NCI-H2081 (cell line): ENCODE measurements around the gene UQCRQ.
A peak's percentile ranks its signal among the peaks of the same experiment; 100 is the strongest.

ENCODE experiments used
- DNase-seq, 2 experiments: peaks; one replicate each; lab custom pipeline; 2025; lab: John Stamatoyannopoulos, UW

Gene UQCRQ

GRCh38 chr5:132870801-132871200 is 4.4 kb downstream of the UQCRQ start:
- no peak for DNase-seq

GRCh38 chr5:132871459-132872284 is 5.2 kb downstream of the UQCRQ start:
- DNase-seq = no peak

GRCh38 chr5:132872788-132873118 is 6.3 kb downstream of the UQCRQ start:
- no peak for DNase-seq

- no peak for DNase-seq
These were observed 6.9 kb downstream of the UQCRQ start, which contains the start of gene LEAP2 for GRCh38 chr5:132873119-132873929. Gene LEAP2, plus strand, starts transcription at chr5:132873668. Its CDS starts 27 bp downstream, at chr5:132873695.

- DNase-seq = no peak
These were observed 7.5 kb downstream of the UQCRQ start for GRCh38 chr5:132873930-132874271.

- DNase-seq = no peak
These were observed 9.7 kb downstream of the UQCRQ start for GRCh38 chr5:132876020-132876759.

GRCh38 chr5:132877466-132877865 is 11.0 kb downstream of the UQCRQ start:
- DNase-seq = no peak

- DNase-seq = no peak
These were observed 11.5 kb downstream of the UQCRQ start for GRCh38 chr5:132877938-132878337.

GRCh38 chr5:132883261-132883834 is 16.9 kb downstream of the UQCRQ start:
- DNase-seq = peak; percentile 27 to 54

- no peak for DNase-seq
These were observed 18.1 kb downstream of the UQCRQ start for GRCh38 chr5:132884548-132884947.

- no peak for DNase-seq
These were observed 19.8 kb downstream of the UQCRQ start for GRCh38 chr5:132886064-132886823.

GRCh38 chr5:132887283-132887682 is 20.8 kb downstream of the UQCRQ start:
- no peak for DNase-seq

GRCh38 chr5:132889501-132889900 is 23.1 kb downstream of the UQCRQ start:
- DNase-seq = no peak

- DNase-seq = no peak
These were observed 24.4 kb downstream of the UQCRQ start for GRCh38 chr5:132890817-132891216.

GRCh38 chr5:132895719-132896305 is 29.4 kb downstream of the UQCRQ start:
- DNase-seq = no peak

GRCh38 chr5:132896685-132897084 is 30.2 kb downstream of the UQCRQ start:
- DNase-seq = no peak

- DNase-seq = no peak
These were observed 31.7 kb downstream of the UQCRQ start for GRCh38 chr5:132898094-132898493.

GRCh38 chr5:132901036-132901435 is 34.6 kb downstream of the UQCRQ start:
- peak in 1 of 2 experiments; percentile 42 for DNase-seq

GRCh38 chr5:132901730-132902129 is 35.3 kb downstream of the UQCRQ start:
- no peak for DNase-seq

GRCh38 chr5:132905938-132906337 is 39.5 kb downstream of the UQCRQ start:
- peak in 1 of 2 experiments; percentile 36 for DNase-seq

GRCh38 chr5:132907161-132907560 is 40.7 kb downstream of the UQCRQ start:
- DNase-seq = peak in 1 of 2 experiments; percentile 24
